GM19328 (cell line): ENCODE results near the gene SLC48A1.

Experiments
- ATAC-seq: cut with Tn5 transposase; IDR thresholded peaks from one replicate; pipeline ENCODE4 v1.9.1; 2021; ENCODE audit warnings: mild to moderate bottlenecking, moderate library complexity; ENCODE audit not compliant: unreplicated experiment

Gene SLC48A1

DNA sequence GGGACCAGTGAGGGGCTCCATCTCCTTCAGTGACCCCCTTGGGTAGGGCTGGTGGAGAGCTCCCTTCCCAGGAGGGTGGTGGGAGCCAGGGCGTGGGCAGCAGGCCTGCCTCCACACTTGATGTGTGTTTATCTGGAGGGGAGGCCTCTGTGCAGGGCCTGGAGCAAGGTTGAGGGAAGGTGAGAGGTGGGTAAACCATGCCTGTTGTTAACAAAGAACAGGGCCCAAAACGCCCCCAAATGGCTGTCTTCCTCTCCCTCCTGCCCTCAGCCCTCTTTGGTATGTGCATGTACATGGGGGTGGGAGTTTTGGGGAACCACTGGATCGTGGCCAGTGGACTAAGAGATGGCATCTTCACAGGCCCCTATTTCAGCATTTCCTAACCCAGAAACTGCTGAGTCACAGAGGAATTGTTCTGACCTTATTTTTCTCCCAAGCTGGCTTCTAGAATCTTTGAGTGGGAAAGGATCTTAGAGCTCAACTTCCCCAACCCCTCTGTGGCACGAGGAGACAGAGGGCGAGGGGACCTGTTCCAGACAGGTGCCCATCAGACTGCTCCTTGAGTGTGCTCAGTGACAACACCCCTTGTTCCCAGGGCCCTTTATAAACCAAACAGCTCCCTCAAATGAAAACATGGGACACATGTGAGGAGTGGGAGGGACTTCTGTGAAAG lies 3.6 kb downstream of the SLC48A1 start:
- ATAC-seq = no peak

DNA sequence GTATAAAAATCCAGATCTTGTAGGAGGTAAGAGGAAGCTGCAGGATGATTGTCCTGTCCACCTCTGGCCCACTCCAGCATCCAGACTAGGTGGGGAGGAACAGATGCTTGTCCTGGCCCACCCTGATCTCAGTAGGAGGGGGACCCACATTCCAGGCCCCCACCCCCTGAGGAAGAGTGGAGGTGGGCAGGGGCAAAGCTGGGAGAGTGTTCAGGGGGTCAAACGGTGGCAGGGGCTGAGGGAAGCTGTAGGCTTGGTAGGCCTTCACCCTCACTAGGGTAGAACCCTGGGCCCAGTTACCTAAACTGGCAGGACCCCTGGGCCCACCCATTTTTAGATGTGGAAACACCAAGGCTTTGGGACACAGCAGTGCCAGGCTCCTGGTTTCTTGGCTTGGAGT lies 4.1 kb downstream of the SLC48A1 start:
- ATAC-seq = no peak

DNA sequence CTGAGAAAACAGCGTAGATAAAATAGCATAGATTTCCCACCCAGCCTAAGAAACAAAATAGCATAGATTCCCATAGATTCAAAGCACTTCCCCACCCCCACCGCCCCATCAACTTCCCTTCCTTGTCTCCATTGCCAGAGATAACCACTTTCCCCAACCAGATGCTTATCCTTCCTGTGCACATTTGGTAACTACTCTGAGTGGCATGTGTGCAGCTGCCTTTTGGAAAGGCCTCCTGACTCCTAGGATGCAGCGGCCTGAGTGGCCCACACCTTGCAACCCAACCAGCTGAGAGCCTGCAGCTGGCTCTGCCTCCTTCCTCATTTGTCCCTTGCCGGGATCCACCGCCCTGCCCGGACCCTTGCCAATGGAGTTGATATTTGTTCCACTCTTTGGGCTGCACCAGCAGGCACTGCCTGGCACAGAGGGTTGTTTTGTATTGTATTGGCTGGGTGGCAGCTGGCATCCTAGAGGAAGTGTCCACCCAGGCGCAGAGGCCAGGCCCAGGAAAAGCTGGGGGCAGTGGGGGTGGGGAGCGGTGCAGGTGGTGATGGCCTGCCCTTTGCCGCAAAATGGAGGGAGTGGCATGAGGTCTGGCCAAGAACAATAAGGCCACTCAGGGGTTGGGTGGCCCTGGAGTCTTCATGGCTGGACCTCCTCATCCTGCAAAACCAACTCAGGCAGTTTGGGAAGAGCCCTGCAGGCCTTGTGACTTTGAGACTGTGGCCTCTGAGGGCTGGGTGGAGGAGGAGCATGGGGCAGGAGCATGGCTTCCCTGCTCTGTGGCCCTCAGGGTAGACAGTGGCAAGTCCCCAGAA lies 4.9 kb downstream of the SLC48A1 start:
- no peak for ATAC-seq

- ATAC-seq = no peak
Observed at GRCh38 chr12:47778881-47779280, 5.8 kb downstream of the SLC48A1 start.

- peak; percentile 73 for ATAC-seq
Observed at GRCh38 chr12:47779301-47779942, 6.4 kb downstream of the SLC48A1 start.

- ATAC-seq = no peak
Observed at GRCh38 chr12:47779943-47780504, 7.0 kb downstream of the SLC48A1 start.

DNA sequence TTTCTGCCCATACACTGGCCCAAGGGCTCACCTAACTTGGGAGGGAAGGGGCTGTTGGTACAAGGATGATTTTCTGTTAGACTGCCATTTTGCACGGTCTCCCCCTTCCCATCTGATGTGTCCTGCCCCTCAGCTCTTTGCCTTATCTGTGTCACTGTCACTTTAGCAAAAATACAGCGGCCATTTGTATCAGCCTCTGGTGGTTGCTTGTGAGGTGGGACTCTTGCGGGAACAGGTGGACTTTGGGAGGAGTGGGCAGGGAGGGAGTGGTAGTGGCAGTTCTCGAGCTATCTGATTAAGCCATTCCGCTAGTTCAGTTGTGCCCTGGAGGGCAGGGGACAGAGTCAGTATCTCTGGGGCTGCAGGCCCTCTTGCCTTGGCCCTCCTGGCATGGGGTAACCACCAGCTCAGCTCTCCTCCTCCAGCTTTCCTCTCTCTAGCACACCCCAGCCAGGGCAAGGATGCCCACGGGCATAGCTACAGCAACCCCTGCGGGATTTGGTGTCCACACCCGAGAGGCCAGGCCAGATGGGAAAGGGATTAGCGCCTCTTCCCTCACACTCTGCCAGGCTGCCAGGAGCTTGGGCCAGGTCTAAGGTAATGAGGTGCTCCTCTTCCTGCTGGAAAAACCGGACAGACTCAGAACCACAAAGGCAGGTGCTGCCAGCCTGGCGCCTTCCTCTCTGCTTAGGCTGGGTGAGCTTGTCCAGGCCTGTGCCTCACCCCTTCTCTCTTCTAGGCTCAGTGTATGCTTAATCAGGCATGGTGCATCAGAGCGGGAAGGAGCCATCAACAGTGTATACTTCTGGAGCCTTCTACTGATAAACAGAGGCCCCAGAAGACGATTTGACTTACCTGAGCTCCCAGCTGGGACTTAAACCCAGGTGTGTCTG lies 8.7 kb downstream of the SLC48A1 start:
- ATAC-seq = no peak

DNA sequence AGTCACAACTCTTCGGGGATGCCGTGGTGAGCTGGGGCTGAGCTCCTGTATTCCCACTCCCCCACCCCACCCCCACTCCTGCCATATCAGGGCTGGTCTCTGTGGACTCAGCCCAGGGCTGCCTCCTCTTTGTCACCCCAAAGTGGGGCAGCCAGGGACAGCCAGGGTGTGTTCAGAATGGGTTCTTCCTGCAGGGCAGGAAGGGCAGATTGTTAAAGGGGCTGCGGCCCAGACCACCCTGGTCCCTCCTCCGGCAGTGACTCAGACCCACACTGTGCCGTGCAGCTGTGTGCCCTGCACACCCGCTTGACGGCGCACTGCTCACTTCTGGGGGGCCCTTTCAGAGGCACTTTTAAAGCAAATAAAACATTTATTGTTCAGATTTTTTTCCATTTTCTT lies 9.3 kb downstream of the SLC48A1 start:
- no peak for ATAC-seq

DNA sequence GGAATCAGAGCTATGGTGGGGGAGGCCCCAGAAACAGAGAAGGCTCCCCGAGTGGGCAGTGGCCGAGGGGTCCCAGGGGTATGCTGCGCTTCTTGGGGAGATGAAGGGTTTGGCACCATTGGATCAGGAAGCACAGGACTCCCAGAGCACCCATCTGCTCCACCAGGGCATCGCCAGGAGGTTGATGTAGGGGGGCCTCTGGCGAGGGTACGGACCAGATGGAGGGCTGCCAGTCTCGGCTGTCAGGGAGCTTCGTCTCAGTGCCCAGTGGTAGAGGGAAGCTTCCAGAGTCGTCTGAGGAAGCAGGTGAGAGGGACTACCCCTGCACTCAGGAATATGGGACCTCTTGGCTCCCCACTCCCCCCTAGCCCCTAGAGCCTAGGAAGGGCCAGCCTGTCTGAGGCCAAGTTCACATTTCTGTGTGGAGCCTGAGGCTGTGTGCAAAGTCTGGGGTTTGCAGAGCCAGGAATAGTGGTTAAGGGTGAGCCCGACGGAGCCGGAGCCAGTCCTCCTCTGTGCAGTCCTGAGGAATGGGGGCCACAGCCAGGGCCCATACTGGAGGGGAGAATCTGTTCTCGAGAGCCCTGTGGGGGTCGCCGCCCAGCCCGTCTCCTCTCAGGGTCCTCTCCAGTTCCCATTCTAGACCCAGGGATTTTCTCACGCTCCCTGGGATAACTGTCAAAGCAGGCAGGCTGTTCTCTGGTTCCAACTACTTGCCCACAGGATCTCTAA lies 10.2 kb downstream of the SLC48A1 start:
- ATAC-seq = no peak

GRCh38 chr12:47783821-47784819 lies 11.1 kb downstream of the SLC48A1 start:
- ATAC-seq = no peak

DNA sequence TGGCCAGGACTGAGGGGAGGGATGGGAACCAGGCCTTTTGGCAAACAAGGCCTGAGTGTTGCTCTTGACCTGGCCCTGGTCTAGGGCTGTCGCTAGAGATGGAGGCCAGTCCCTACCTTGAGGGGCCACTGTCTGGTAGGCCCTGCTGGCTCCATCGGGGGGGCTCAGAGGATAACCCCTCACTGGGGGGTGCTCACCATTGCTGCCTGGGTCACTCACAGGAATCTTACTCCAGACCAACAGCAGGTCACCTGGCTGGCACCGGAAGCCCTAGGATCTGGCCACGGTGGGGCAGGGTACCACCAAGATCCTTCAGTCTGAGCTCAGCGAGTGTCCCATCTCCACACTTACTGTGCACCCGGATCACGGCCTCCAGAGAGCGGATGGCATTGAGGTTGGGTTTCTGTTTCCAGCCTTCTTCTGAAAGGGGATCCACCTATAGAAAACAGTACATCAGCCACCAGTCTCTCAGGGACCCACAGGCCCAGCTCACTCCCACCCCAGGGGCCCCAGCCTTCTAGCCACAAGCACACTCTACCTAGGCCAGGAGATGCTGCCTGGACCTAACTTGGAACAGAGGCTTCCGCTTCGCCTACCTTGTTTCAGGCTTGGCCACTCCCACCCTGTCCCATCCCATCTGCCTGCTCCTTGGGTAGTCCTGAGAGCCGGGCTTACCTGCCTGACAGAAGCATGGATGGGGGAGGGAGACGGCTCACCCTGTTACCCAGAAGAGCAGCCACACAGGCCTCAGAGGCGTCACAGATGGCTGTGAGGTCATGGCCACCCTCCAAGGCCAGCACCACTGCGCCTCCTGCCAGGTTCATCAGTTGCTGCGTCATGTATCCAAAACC lies 12.2 kb downstream of the SLC48A1 start:
- no peak for ATAC-seq

DNA sequence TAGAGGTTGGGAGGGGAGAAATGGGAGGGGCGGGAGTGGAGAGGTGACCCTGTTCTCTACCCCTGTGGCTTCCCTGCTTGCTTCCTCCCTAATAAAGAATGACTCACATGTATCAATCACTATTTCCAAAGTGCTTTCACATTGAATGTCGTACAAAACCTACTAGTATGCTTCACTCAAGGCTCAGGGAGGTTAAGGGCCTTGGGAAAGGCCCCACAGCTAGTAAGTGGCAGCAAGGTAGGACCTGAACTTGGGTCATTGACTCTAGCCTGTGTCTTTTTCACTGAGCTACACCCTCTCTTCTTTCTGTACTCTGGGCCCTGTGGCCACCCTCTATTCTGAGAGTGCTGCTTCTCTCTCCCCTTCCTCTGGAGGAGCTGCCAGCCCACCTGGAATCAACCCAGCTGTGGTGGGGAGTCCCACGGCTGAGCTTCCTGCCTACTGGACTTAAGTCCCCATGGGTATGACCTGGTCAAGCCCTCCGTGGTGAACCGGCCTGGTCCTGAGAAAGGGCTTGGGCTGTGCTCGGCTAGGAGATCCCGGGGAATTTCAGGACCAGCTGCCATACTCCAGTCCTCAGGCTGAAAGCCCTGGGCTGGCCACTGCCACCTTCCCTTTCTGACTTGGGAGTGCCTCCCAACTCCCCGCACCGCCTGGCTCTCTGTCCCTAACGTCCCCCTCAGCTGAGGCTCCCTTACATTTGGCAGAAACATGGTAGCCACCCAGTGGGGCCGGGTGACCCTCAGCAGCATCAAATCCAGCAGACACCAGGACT lies 13.0 kb downstream of the SLC48A1 start:
- ATAC-seq = no peak

GRCh38 chr12:47786662-47787280 lies 13.7 kb downstream of the SLC48A1 start:
- no peak for ATAC-seq

GRCh38 chr12:47787596-47788319 lies 14.7 kb downstream of the SLC48A1 start:
- no peak for ATAC-seq

GRCh38 chr12:47789141-47789540 lies 16.1 kb downstream of the SLC48A1 start:
- ATAC-seq = no peak
